IMR-90 (cell line): Measurements from ENCODE around the gene UST. TPM values are rescaled to one million over a fixed set of nuclear protein-coding genes. Genes with fewer than 3 reads are reported as not detected.

Experiments
- ATAC-seq: fragments of 200-7000 bp; cut with Tn5 transposase; 2 replicates; pipeline ENCODE4 v1.9.1; 2020; ENCODE audit warnings: low read depth, mild to moderate bottlenecking, moderate library complexity
- BruUV-seq: library from RNA; stranded (reverse); fragments of 400-500 nt; replicated peaks from 2 replicates; lab custom pipeline; 2021; lab: Mats Ljungman, UMichigan
- CTCF ChIA-PET: fragments of 300-600 bp; formaldehyde crosslinking; extraction: SDS; loops from one replicate; lab custom pipeline; 2021; ENCODE audit warnings: antibody characterized with exemption; lab: Yijun Ruan, JAX
- POLR2A ChIA-PET: fragments of 300-600 bp; sonication (Branson Sonifier 250); formaldehyde crosslinking; loops from one replicate; lab custom pipeline; 2022; ENCODE audit warnings: antibody characterized with exemption; ENCODE audit not compliant: unreplicated experiment; lab: Charles Lee
- DNase-seq: peaks from one replicate; pipeline ENCODE4 v3.0.0; 2013
- H2AFZ ChIP-seq: replicated peaks from 2 replicates; pipeline ENCODE3; 2013; ENCODE audit warnings: low read length, mild to moderate bottlenecking; ENCODE audit not compliant: poor library complexity
- H2AK5ac ChIP-seq: 2 replicates; pipeline ENCODE4 v1.6.1; 2013; ENCODE audit warnings: low read depth, low read length, inconsistent platforms
- H2AK9ac ChIP-seq: replicated peaks from 2 replicates; pipeline ENCODE3; 2013; ENCODE audit warnings: mild to moderate bottlenecking, low read depth, low read length, moderate library complexity; ENCODE audit not compliant: poor library complexity
- H2BK120ac ChIP-seq: 2 replicates; pipeline ENCODE4 v1.6.1; 2013; ENCODE audit warnings: low read depth, low read length, inconsistent platforms
- H2BK15ac ChIP-seq: 3 replicates; pipeline ENCODE4 v1.6.1; 2013; ENCODE audit warnings: low read depth, low read length, inconsistent platforms
- H2BK20ac ChIP-seq: 2 replicates; pipeline ENCODE4 v1.6.1; 2013; ENCODE audit warnings: low read depth, mild to moderate bottlenecking, inconsistent platforms, low read length, moderate library complexity
- H2BK5ac ChIP-seq: 2 replicates; pipeline ENCODE4 v1.6.1; 2013; ENCODE audit warnings: mild to moderate bottlenecking, low read depth, low read length, inconsistent platforms; ENCODE audit not compliant: poor library complexity, severe bottlenecking
- H3K14ac ChIP-seq: replicated peaks from 2 replicates; pipeline ENCODE4 v1.6.1; 2013; ENCODE audit warnings: low read depth, low read length, inconsistent platforms
- H3K18ac ChIP-seq: 2 replicates; pipeline ENCODE4 v1.6.1; 2013; ENCODE audit warnings: low read depth, low read length, control low read depth
- H3K23ac ChIP-seq: 2 replicates; pipeline ENCODE4 v1.6.1; 2013; ENCODE audit warnings: low read depth, low read length, inconsistent platforms
- H3K27ac ChIP-seq: 2 replicates; pipeline ENCODE4 v1.5.1; 2013; ENCODE audit warnings: mild to moderate bottlenecking, control low read depth, low read length; ENCODE audit not compliant: insufficient read depth
- H3K27me3 ChIP-seq: 2 replicates; pipeline ENCODE4 v1.6.1; 2013; ENCODE audit warnings: low read length; ENCODE audit not compliant: control insufficient read depth, insufficient read depth
- H3K36me3 ChIP-seq: 2 replicates; pipeline ENCODE4 v1.6.1; 2013; ENCODE audit warnings: low read length, mixed read lengths; ENCODE audit not compliant: control insufficient read depth, insufficient read depth
- H3K4ac ChIP-seq: 2 replicates; pipeline ENCODE4 v1.6.1; 2013; ENCODE audit warnings: low read depth, low read length, inconsistent platforms
- H3K4me1 ChIP-seq: 2 replicates; pipeline ENCODE4 v1.6.1; 2013; ENCODE audit warnings: low read length, mixed read lengths; ENCODE audit not compliant: control insufficient read depth, insufficient read depth
- H3K4me2 ChIP-seq: 2 replicates; pipeline ENCODE4 v1.6.1; 2013; ENCODE audit warnings: low read depth, mild to moderate bottlenecking, control low read depth, low read length, moderate library complexity
- H3K4me3 ChIP-seq: 2 replicates; pipeline ENCODE4 v1.5.1; 2013; ENCODE audit warnings: low read depth, mild to moderate bottlenecking, control low read depth, low read length, moderate library complexity; ENCODE audit not compliant: insufficient read depth
- H3K56ac ChIP-seq: 2 replicates; pipeline ENCODE4 v1.6.1; 2013; ENCODE audit warnings: low read length, inconsistent platforms; ENCODE audit not compliant: insufficient read depth; ENCODE audit errors: extremely low read depth
- H3K79me1 ChIP-seq, 2 experiments: 2 replicates each; pipeline ENCODE4 v1.6.1; 2013; ENCODE audit warnings: low read length in 2 of 2, inconsistent platforms in 1 of 2, low read depth in 1 of 2
- H3K9ac ChIP-seq: 2 replicates; pipeline ENCODE4 v1.6.1; 2013; ENCODE audit warnings: low read depth, low read length, control low read depth
- H3K9me1 ChIP-seq: 2 replicates; pipeline ENCODE4 v1.6.1; 2013; ENCODE audit warnings: low read length, inconsistent platforms; ENCODE audit not compliant: insufficient read depth
- H3K9me3 ChIP-seq: 2 replicates; pipeline ENCODE4 v1.6.1; 2013; ENCODE audit warnings: low read length; ENCODE audit not compliant: control insufficient read depth, insufficient read depth
- H4K20me1 ChIP-seq: 2 replicates; pipeline ENCODE4 v1.6.1; 2013; ENCODE audit warnings: low read length, inconsistent platforms; ENCODE audit not compliant: insufficient read depth
- H4K5ac ChIP-seq: 2 replicates; pipeline ENCODE4 v1.6.1; 2013; ENCODE audit warnings: mild to moderate bottlenecking, low read depth, low read length, control low read depth
- H4K8ac ChIP-seq, 2 experiments: 2 replicates each; pipeline ENCODE4 v1.6.1; 2013; ENCODE audit warnings: low read depth in 2 of 2, low read length in 2 of 2, control low read depth in 1 of 2, inconsistent platforms in 1 of 2
- H4K91ac ChIP-seq: 2 replicates; pipeline ENCODE4 v1.6.1; 2013; ENCODE audit warnings: low read depth, low read length, inconsistent platforms; ENCODE audit not compliant: insufficient read depth
- BHLHE40 ChIP-seq: fragments of 150-350 bp; IDR thresholded peaks from 2 replicates; pipeline ENCODE4 v1.6.1; 2016; ENCODE audit warnings: mild to moderate bottlenecking, low read depth, low read length
- CEBPB ChIP-seq: IDR thresholded peaks from 2 replicates; pipeline ENCODE4 v1.6.1; 2012; ENCODE audit warnings: low read depth, low read length, improper control_type of control experiment
- CHD1 ChIP-seq: IDR thresholded peaks from 2 replicates; pipeline ENCODE4 v1.6.1; 2012; ENCODE audit warnings: low read depth, low read length, improper control_type of control experiment
- FOS ChIP-seq: fragments of 150-350 bp; IDR thresholded peaks from 2 replicates; pipeline ENCODE4 v1.6.1; 2016; ENCODE audit warnings: low read depth, low read length
- MAFK ChIP-seq: IDR thresholded peaks from 2 replicates; pipeline ENCODE4 v1.6.1; 2012; ENCODE audit warnings: low read depth, low read length, improper control_type of control experiment
- MAZ ChIP-seq: IDR thresholded peaks from 2 replicates; pipeline ENCODE4 v1.6.1; 2012; ENCODE audit warnings: low read depth, mild to moderate bottlenecking, low read length, improper control_type of control experiment, moderate library complexity, borderline replicate concordance
- MXI1 ChIP-seq: IDR thresholded peaks from 2 replicates; pipeline ENCODE4 v1.6.1; 2012; ENCODE audit warnings: low read depth, mild to moderate bottlenecking, low read length, moderate library complexity, borderline replicate concordance
- NFE2L2 ChIP-seq: fragments of 150-350 bp; IDR thresholded peaks from 2 replicates; pipeline ENCODE4 v1.6.1; 2016; ENCODE audit warnings: low read depth, mild to moderate bottlenecking, low read length
- POLR2A ChIP-seq: IDR thresholded peaks from 2 replicates; pipeline ENCODE4 v1.6.1; 2012; ENCODE audit warnings: mild to moderate bottlenecking, low read depth, low read length
- RAD21 ChIP-seq: IDR thresholded peaks from 2 replicates; pipeline ENCODE4 v1.6.1; 2012; ENCODE audit warnings: low read length, improper control_type of control experiment
- RCOR1 ChIP-seq: IDR thresholded peaks from 2 replicates; pipeline ENCODE4 v1.6.1; 2012; ENCODE audit warnings: mild to moderate bottlenecking, low read length, improper control_type of control experiment; ENCODE audit not compliant: insufficient replicate concordance
- RFX5 ChIP-seq: IDR thresholded peaks from 2 replicates; pipeline ENCODE4 v1.8.0; 2012; ENCODE audit warnings: low read depth, mild to moderate bottlenecking, low read length, moderate library complexity
- SMC3 ChIP-seq: fragments of 150-350 bp; IDR thresholded peaks from 2 replicates; pipeline ENCODE4 v1.6.1; 2016; ENCODE audit warnings: low read depth, mild to moderate bottlenecking, antibody characterized with exemption, low read length, moderate library complexity
- WGBS, 2 experiments: methylation state at CpG; one replicate each; pipeline versions ENCODE4 v1.1.5 to v1.1.7; 2013; ENCODE audit warnings: missing lambda C conversion rate in 2 of 2; ENCODE audit not compliant: insufficient read length in 1 of 2; ENCODE audit errors: extremely low coverage in 2 of 2; 5-methylcytosine and 5-hydroxymethylcytosine counted together
- dilution Hi-C: fragments of 300-500 bp; cut with HindIII; formaldehyde crosslinking; loops from one replicate; pipeline ENCODE4 v1.14.3; 2018; ENCODE audit warnings: low sequenced_read_pairs; ENCODE audit not compliant: unreplicated experiment
- in situ Hi-C: fragments of 300-500 bp; cut with MboI; formaldehyde crosslinking; loops from 3 replicates; pipeline ENCODE4 v1.14.3; 2019; ENCODE audit warnings: low sequenced_read_pairs, inconsistent platforms, mixed read lengths
- intact Hi-C: fragments of 100-400 bp; cut with micrococcal nuclease; formaldehyde crosslinking; loops from 2 replicates; pipeline ENCODE4 v1.10.0; 2022
- polyA plus RNA-seq, 3 experiments: library from polyadenylated mRNA; depleted of rRNA; stranded (reverse); fragments of >200 nt; gene quantifications; 2 replicates each; pipeline ENCODE4 v1.2.3, GENCODE V29; 2012; ENCODE audit warnings: low replicate concordance in 1 of 3
- total RNA-seq: library from RNA; depleted of rRNA; stranded (reverse); fragments of >200 nt; gene quantifications from 2 replicates; pipeline ENCODE4 v1.2.3, GENCODE V29; 2012
- TF ChIP-seq, protein P1 (sequence below): conservative IDR thresholded peaks from 2 replicates; pipeline ENCODE4 v1.5.1; 2012; ENCODE audit warnings: mild to moderate bottlenecking, low read depth, low read length, improper control_type of control experiment
- TF ChIP-seq, protein P2 (sequence below): fragments of 150-350 bp; IDR thresholded peaks from 2 replicates; pipeline ENCODE4 v1.6.1; 2017; ENCODE audit warnings: mild to moderate bottlenecking, antibody characterized with exemption, low read length, low read depth
- TF ChIP-seq, protein P3 (sequence below): fragments of 150-350 bp; IDR thresholded peaks from 2 replicates; pipeline ENCODE4 v1.6.1; 2016; ENCODE audit warnings: low read depth, mild to moderate bottlenecking, low read length, moderate library complexity, borderline replicate concordance

Gene UST
- total and polyA plus RNA-seq, 2 of the 4 experiments (the other 2 are of a cell fraction) = 7.7 to 13.8 TPM

DNA sequence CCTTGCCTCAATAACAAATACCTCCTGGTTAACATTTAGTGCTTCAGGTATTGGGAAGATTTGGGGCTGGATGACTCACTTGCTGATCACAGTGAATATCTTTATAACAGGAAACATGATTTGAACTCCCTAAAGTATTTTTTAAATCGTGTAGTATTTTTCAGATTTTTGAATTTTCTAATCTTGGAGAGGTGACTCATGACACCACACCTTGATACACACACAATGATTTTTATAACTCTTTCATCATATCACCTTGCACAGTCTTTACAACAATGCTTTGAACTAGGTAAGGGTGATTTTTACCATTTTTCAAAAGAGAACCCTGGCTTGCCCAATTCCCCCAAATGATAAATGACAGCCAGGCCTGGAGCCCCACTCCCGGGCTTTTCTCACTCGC lies 273.5 kb downstream of the UST start:
- Histone ChIP-seq H3K79me1 (peaks cover 0 to 4% of the 10 kb centered on the region in 2 experiments; a peak in 1 of 4 replicates), H2BK20ac (no peak overlapping the region), H3K18ac (no peak overlapping the region), H3K4ac (no peak overlapping the region), H2BK120ac (no peak overlapping the region), H3K56ac (no peak overlapping the region), H3K36me3 (peaks cover 13% of the 10 kb centered on the region), H4K5ac (no peak overlapping the region), H3K4me2 (no peak overlapping the region), H2AK5ac (no peak overlapping the region), H3K9me3 (no peaks in the 10 kb centered on the region), H3K9ac (no peak overlapping the region), H3K27ac (no peak overlapping the region), H2AFZ (no peak overlapping the region), H4K91ac (no peak overlapping the region), H2BK5ac (no peak overlapping the region), H4K20me1 (no peaks in the 10 kb centered on the region), H4K8ac (no peak overlapping the region), H3K4me3 (no peak overlapping the region), H2BK15ac (no peak overlapping the region), H3K4me1 (peaks cover 4% of the 10 kb centered on the region), H3K14ac (no peak overlapping the region), H3K9me1 (peaks cover 5% of the 10 kb centered on the region), H3K27me3 (no peaks in the 10 kb centered on the region), H2AK9ac (no peak overlapping the region), H3K23ac (no peak overlapping the region)
- TF ChIP-seq, protein P1, sequence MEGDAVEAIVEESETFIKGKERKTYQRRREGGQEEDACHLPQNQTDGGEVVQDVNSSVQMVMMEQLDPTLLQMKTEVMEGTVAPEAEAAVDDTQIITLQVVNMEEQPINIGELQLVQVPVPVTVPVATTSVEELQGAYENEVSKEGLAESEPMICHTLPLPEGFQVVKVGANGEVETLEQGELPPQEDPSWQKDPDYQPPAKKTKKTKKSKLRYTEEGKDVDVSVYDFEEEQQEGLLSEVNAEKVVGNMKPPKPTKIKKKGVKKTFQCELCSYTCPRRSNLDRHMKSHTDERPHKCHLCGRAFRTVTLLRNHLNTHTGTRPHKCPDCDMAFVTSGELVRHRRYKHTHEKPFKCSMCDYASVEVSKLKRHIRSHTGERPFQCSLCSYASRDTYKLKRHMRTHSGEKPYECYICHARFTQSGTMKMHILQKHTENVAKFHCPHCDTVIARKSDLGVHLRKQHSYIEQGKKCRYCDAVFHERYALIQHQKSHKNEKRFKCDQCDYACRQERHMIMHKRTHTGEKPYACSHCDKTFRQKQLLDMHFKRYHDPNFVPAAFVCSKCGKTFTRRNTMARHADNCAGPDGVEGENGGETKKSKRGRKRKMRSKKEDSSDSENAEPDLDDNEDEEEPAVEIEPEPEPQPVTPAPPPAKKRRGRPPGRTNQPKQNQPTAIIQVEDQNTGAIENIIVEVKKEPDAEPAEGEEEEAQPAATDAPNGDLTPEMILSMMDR = no peak
- TF ChIP-seq, protein P2, sequence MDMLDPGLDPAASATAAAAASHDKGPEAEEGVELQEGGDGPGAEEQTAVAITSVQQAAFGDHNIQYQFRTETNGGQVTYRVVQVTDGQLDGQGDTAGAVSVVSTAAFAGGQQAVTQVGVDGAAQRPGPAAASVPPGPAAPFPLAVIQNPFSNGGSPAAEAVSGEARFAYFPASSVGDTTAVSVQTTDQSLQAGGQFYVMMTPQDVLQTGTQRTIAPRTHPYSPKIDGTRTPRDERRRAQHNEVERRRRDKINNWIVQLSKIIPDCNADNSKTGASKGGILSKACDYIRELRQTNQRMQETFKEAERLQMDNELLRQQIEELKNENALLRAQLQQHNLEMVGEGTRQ = no peak
- TF ChIP-seq MAFK (no peak), RCOR1 (no peak), FOS (no peak), NFE2L2 (no peak), CHD1 (no peak), BHLHE40 (no peak), POLR2A (no peak), CEBPB (no peak), RFX5 (no peak), SMC3 (no peak), MXI1 (no peak), MAZ (no peak), RAD21 (no peak)
- TF ChIP-seq, protein P3, sequence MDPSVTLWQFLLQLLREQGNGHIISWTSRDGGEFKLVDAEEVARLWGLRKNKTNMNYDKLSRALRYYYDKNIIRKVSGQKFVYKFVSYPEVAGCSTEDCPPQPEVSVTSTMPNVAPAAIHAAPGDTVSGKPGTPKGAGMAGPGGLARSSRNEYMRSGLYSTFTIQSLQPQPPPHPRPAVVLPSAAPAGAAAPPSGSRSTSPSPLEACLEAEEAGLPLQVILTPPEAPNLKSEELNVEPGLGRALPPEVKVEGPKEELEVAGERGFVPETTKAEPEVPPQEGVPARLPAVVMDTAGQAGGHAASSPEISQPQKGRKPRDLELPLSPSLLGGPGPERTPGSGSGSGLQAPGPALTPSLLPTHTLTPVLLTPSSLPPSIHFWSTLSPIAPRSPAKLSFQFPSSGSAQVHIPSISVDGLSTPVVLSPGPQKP = no peak
- intact Hi-C loops = no loop called here
- dilution Hi-C loops = no loop called here
- ATAC-seq = no peak
- CTCF ChIA-PET = no interaction called here
- POLR2A ChIA-PET = no interaction called here
- 100% methylated on average over 2 of the region's 3 CpGs; no CpG with 5 or more reads in 1 of the 2 experiments for WGBS, 2 experiments
- in situ Hi-C loops = loop anchor here (10.0 kb wide), 1 partner anchor 446 kb away; no protein-coding TSS in a partner anchor
- no TSS peak for BruUV-seq
- no peak for DNase-seq
